H1 (cell line): ENCODE measurements around the gene AP2B1. TPM values are rescaled to one million over a fixed set of nuclear protein-coding genes. Genes with fewer than 3 reads are reported as not detected.

Experiments used
- ASH2L ChIP-seq: fragments of 200-600, 300-600 bp; sonication (generic); IDR thresholded peaks from one replicate; pipeline ENCODE4 v1.7.1; 2017; ENCODE audit warnings: low read length
- ATF2 ChIP-seq: IDR thresholded peaks from 2 replicates; pipeline ENCODE4 v1.6.1; 2012; ENCODE audit warnings: low read length, inconsistent platforms
- MAFK ChIP-seq: IDR thresholded peaks from 2 replicates; pipeline ENCODE4 v1.6.1; 2012; ENCODE audit warnings: low read depth, mild to moderate bottlenecking, improper control_type of control experiment, low read length
- polyA plus RNA-seq, 7 experiments: library from polyadenylated mRNA; depleted of rRNA in 3 of 7; stranded (reverse) in 5 of 7; unstranded in 2 of 7; fragments of >200 nt in 5 of 7; fragments of 200-250 nt in 2 of 7; gene quantifications; 1 replicate in 5 of 7; 2 replicates in 1 of 7; 4 replicates in 1 of 7; pipeline versions ENCODE4 v1.2.1 to v1.2.3, GENCODE V29; 2011 to 2013; ENCODE audit warnings: missing spikeins in 2 of 7, mixed read lengths in 2 of 7
- total RNA-seq: library from RNA; stranded (reverse); fragmentation: NEBNext Ultra II Directional; extraction: Animal tissue kit (Norgen Biotek cat#: 25700); gene quantifications from 2 replicates; pipeline ENCODE4 v1.2.1, GENCODE V29; 2021

AP2B1 gene
- total and polyA plus RNA-seq, 2 of the 8 experiments (the other 6 are each of a cell fraction or from before 2014, with no cell fraction given), result 95.5 to 199 TPM

DNA sequence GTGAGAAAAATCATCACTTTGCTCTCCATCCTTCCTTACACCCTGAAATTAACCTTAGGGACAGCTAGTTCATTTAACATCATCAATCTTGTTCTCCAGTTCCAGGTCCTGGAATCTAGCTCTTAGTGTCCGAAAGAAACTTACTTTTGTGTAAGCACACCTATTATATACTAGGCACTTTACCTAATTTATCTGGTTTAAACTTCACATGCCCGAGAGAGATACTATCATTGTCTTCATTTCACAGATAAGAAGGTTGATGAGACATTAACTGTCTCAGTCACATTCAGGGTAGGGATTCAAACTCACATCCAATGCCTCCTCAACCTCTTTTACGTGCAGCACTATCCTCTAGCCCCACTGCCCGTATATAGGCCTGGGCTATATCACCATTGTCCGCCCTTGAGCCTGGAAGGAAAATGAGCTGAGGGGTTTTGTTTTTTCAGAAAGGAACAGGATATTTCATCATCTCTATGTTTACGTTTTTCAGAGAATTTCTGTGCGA is 501 bp upstream of the AP2B1 start (continued):
- TF ChIP-seq ATF2 (no peak), MAFK (no peak), ASH2L (no peak)
